ENCODE measurements around the gene ZNF746. TPM values are rescaled to one million over a fixed set of nuclear protein-coding genes. Genes with fewer than 3 reads are reported as not detected.

Gene ZNF746
- total RNA-seq, 4 donors from 2014 or later = 18.1 to 28.1 (median 22.0) TPM

- no peaks in the 10 kb centered on the region for H3K36me3 ChIP-seq
- no peaks in the 10 kb centered on the region for H3K4me1 ChIP-seq
- H3K27me3 ChIP-seq = no peaks in the 10 kb centered on the region
- DNase-seq (ENCODE audit: low spot score in 2 of 2) = no peak
- WGBS = 67% methylated on average over 4 of the region's 4 CpGs
- peaks cover 49% of the 10 kb centered on the region for H3K9me3 ChIP-seq
- no peak overlapping the region for H3K4me3 ChIP-seq
- TF ChIP-seq POLR2A (IDR thresholded peaks at IDR 0.05) (no peak), EP300 (IDR thresholded peaks at IDR 0.05) (no peak), CTCF (IDR thresholded peaks at IDR 0.05) (no peak), POLR2AphosphoS5 (IDR thresholded peaks at IDR 0.05) (no peak)
- no peak overlapping the region for H3K27ac ChIP-seq
These were observed 31.6 kb upstream of the ZNF746 start for GRCh38 chr7:149529136-149529718.

- 85% methylated on average over 1 of the region's 1 CpG for WGBS
- Histone ChIP-seq H3K27me3 (no peaks in the 10 kb centered on the region), H3K4me1 (no peaks in the 10 kb centered on the region), H3K9me3 (peaks cover 36% of the 10 kb centered on the region), H3K36me3 (no peaks in the 10 kb centered on the region), H3K27ac (no peak overlapping the region), H3K4me3 (no peak overlapping the region)
- TF ChIP-seq CTCF (IDR thresholded peaks at IDR 0.05) = no peak
- no peak for TF ChIP-seq POLR2A (IDR thresholded peaks at IDR 0.05)
- no peak for TF ChIP-seq POLR2AphosphoS5 (IDR thresholded peaks at IDR 0.05)
- TF ChIP-seq EP300 (IDR thresholded peaks at IDR 0.05) = no peak
- DNase-seq (ENCODE audit: low spot score in 2 of 2) = no peak
These were observed 29.8 kb upstream of the ZNF746 start for GRCh38 chr7:149527414-149527813.

GRCh38 chr7:149525280-149525679 lies 27.7 kb upstream of the ZNF746 start:
- no peaks in the 10 kb centered on the region for H3K4me1 ChIP-seq
- WGBS = 70% methylated on average over 3 of the region's 3 CpGs

GRCh38 chr7:149524394-149524793 lies 26.8 kb upstream of the ZNF746 start:
- H3K36me3 ChIP-seq = no peaks in the 10 kb centered on the region
- H3K27me3 ChIP-seq = no peaks in the 10 kb centered on the region
- H3K27ac ChIP-seq = no peak overlapping the region
- H3K9me3 ChIP-seq = peaks cover 14% of the 10 kb centered on the region
- no peak for TF ChIP-seq POLR2A (IDR thresholded peaks at IDR 0.05)
- no peak overlapping the region for H3K4me3 ChIP-seq
- no peaks in the 10 kb centered on the region for H3K4me1 ChIP-seq
- no peak for DNase-seq (ENCODE audit: low spot score in 2 of 2)

More at GRCh38 chr7:149525280-149525679, 27.7 kb upstream of the ZNF746 start:
- TF ChIP-seq CTCF (IDR thresholded peaks at IDR 0.05) (no peak), EP300 (IDR thresholded peaks at IDR 0.05) (no peak), POLR2AphosphoS5 (IDR thresholded peaks at IDR 0.05) (no peak), POLR2A (IDR thresholded peaks at IDR 0.05) (no peak)
- Histone ChIP-seq H3K27ac (no peak overlapping the region), H3K27me3 (no peaks in the 10 kb centered on the region), H3K9me3 (peaks cover 22% of the 10 kb centered on the region), H3K36me3 (no peaks in the 10 kb centered on the region), H3K4me3 (no peak overlapping the region)
- no peak for DNase-seq (ENCODE audit: low spot score in 2 of 2)

- Histone ChIP-seq H3K36me3 (no peaks in the 10 kb centered on the region), H3K9me3 (peaks cover 16% of the 10 kb centered on the region), H3K27ac (no peak overlapping the region), H3K27me3 (no peaks in the 10 kb centered on the region), H3K4me1 (no peaks in the 10 kb centered on the region), H3K4me3 (no peak overlapping the region)
- no peak for TF ChIP-seq EP300 (IDR thresholded peaks at IDR 0.05)
- no peak for TF ChIP-seq CTCF (IDR thresholded peaks at IDR 0.05)
- no peak for TF ChIP-seq POLR2A (IDR thresholded peaks at IDR 0.05)
- TF ChIP-seq POLR2AphosphoS5 (IDR thresholded peaks at IDR 0.05) = no peak
- no peak for DNase-seq (ENCODE audit: low spot score in 2 of 2)
These were observed 12.6 kb upstream of the ZNF746 start for GRCh38 chr7:149510248-149510647.

- Histone ChIP-seq H3K27me3 (no peaks in the 10 kb centered on the region), H3K36me3 (no peaks in the 10 kb centered on the region), H3K4me1 (no peaks in the 10 kb centered on the region), H3K4me3 (no peak overlapping the region), H3K27ac (no peak overlapping the region), H3K9me3 (peaks cover 20% of the 10 kb centered on the region)
- DNase-seq (ENCODE audit: low spot score in 2 of 2) = no peak
- TF ChIP-seq POLR2A (IDR thresholded peaks at IDR 0.05) = no peak
- no peak for TF ChIP-seq CTCF (IDR thresholded peaks at IDR 0.05)
- no peak for TF ChIP-seq POLR2AphosphoS5 (IDR thresholded peaks at IDR 0.05)
- TF ChIP-seq EP300 (IDR thresholded peaks at IDR 0.05) = no peak
These were observed 12.2 kb upstream of the ZNF746 start for GRCh38 chr7:149509774-149510173.
